Cardiac septum (tissue), 1 donor: ENCODE measurements around the gene ZNF326. TPM values are rescaled to one million over a fixed set of nuclear protein-coding genes. Genes with fewer than 3 reads are reported as not detected.
"Not testable (repeated sequence)": the region's sequence is repeated elsewhere in the genome, so short reads cannot be mapped to it uniquely, and the experiment has no call there.

ENCODE experiments used
- DNase-seq: peaks from one replicate; pipeline ENCODE4 v3.0.0-alpha.2; 2020; ENCODE audit warnings: low spot score
- intact Hi-C: fragments of 100-400 bp; cut with DNase I; formaldehyde crosslinking; loops from one replicate; pipeline ENCODE4 v1.14.0; 2022
- total RNA-seq: library from RNA; stranded (reverse); fragmentation: NEBNext Ultra II Directional; extraction: Animal tissue kit (Norgen Biotek cat#: 25700); gene quantifications from one replicate; pipeline ENCODE4 v1.2.1, GENCODE V29; 2021
- donor health status: DM: no; HTN: no; CAD: no.

Gene ZNF326
- total RNA-seq, 1 donor from 2014 or later, result 14.0 TPM

DNA sequence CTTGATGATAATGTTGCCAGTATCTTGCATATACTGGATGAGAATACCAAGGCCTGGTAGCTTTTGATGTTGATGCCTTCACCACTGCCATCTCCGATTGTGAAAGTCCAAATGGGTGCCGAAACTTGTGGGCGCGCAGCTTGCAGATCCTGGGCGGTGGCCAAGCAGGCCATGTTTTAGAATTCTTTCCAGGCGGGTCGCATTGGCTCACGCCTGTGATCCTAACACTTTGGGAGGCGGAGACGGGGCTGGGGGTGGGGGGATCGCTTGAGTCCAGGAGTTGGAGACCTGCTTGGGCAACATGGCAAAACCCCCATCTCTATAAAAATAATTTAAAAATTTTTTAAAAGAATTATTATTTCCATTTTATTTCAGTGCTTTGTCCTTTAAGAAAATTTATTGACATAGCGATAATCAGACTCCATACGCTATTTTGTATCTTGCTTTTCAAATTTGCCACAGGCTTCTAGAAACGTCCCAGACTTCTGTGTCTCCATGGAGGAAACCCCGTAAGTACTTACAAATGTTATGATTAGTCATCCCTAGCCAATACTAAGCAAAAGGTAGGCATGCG lies 592 bp upstream of the ZNF326 start:
- intact Hi-C loops, result loop anchor here (10.0 kb wide), 1 partner anchor 360 kb away; the partner anchor contains the start of gene LRRC8C
- no peak for DNase-seq

DNA sequence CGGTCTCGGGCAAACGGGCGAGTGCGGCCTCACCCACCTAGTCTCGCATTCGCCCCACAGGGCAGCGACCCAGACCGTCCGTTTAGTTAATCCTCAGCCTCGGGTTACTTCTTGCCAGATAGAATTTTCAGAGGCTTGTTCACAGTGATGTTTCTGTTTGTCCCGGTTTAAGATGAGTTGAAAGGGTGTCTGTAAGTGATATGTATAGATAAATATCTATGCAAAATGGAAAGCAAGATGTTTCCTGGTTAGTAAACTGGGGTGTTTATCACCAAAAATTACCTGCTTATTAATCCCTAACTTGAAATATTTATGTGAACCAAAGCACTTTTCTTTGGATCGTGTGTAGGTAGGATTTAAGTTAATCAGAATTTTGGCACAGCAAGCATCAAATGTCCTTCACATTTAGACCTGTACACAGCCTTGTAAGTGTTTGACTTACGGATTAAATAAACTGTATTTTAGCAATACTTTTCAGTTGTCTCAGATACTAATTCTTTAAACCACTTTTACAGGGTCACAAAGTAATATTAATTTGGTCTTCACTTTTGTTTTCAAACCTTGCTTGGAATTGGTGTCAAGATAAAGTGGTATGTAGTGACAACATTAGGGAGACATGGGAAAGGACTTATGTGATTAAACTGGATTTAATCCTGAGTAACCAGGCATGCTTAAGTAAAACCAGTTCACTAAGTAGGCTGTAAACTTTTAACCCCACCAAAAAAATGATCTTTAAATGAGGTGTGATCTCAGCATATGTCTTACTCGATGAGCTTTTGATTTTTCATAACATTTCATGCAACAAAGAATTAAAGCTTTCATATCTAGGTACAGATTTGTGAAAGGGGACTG lies 914 bp downstream of the ZNF326 start:
- no peak for DNase-seq
- intact Hi-C loops, result loop anchor here (1.0 to 10.0 kb wide), 2 partner anchors 175 to 361 kb away; partner anchors contain the start of genes LRRC8C and LRRC8D

- no peak for DNase-seq
- intact Hi-C loops, result loop anchor here (10.0 kb wide), 1 partner anchor 362 kb away; the partner anchor contains the start of gene LRRC8C
These were observed 1.7 kb downstream of the ZNF326 start for GRCh38 chr1:89996450-89997110.

- DNase-seq, result not testable (repeated sequence)
- intact Hi-C loops, result loop anchor here (10.0 kb wide), 1 partner anchor 362 kb away; the partner anchor contains the start of gene LRRC8C
These were observed 2.2 kb downstream of the ZNF326 start for GRCh38 chr1:89997152-89997551.

- DNase-seq, result no peak
- intact Hi-C loops, result loop anchor here (10.0 kb wide), 1 partner anchor 364 kb away; the partner anchor contains the start of gene LRRC8C
These were observed 3.4 kb downstream of the ZNF326 start for GRCh38 chr1:89998306-89998705.

DNA sequence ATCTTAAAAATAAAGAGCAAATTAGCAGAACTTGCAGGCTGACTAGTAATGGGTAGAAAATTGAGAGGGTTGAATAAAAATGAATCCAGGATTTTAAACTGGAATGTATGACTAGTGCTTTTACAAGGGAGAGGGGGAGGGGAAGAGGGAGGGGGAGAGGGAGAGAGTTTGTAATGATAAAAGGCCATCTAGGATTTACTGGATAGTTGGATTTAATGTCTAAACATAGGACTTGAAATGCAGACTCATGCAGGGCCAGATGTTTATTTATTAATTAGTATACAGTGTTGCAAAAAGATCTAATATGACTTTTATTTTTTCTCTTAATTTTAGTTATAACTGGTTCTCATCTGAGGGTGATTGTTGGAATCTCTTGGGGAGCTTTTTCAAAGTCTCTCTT lies 4.3 kb downstream of the ZNF326 start:
- intact Hi-C loops, result loop anchor here (10.0 kb wide), 1 partner anchor 364 kb away; the partner anchor contains the start of gene LRRC8C
- no peak for DNase-seq

- no peak for DNase-seq
- intact Hi-C loops, result loop anchor here (10.0 kb wide), 1 partner anchor 365 kb away; the partner anchor contains the start of gene LRRC8C
These were observed 4.7 kb downstream of the ZNF326 start for GRCh38 chr1:89999628-90000027.

GRCh38 chr1:90000934-90001676 lies 6.2 kb downstream of the ZNF326 start:
- no peak for DNase-seq
- intact Hi-C loops, result no loop called here

GRCh38 chr1:90007979-90008404 lies 13.1 kb downstream of the ZNF326 start:
- no peak for DNase-seq
- intact Hi-C loops, result no loop called here

DNA sequence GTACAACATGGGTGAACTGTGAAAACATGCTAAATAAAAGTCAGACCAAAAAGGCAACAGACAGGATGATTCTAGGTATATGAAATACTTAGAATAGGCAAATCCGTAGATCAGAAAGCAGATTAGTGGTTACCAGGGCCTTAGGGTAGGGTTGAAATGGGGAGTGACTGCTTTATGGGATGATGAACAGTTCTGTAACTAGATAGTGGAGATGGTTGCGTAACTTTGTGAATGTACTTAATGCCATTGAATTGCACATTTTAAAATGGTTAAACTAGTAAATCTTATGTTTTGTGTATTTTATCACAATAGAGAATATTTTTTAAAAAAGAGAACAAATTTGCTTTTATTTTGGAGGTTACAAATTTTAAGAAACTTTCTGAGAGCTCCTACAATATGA lies 17.4 kb downstream of the ZNF326 start:
- DNase-seq, result no peak
- intact Hi-C loops, result no loop called here

DNA sequence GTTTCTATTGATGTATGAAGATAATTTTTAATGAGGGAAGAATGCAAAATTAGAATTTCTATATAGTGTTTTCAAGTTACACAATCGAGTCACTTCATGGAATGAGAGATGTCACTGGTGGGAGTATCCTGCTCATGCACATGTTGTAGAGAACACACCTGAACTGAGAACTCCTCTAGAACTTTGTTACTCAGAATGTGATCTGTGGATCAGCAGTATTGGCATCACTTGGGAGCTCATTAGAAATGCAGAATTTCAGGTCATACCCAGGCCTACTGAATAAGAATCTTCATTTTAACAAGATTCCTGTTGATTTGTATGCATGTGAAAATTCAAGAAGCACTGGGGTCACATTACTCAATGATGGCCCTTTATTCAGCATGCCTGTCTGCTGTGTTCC lies 28.8 kb downstream of the ZNF326 start:
- intact Hi-C loops, result no loop called here
- DNase-seq, result no peak

DNA sequence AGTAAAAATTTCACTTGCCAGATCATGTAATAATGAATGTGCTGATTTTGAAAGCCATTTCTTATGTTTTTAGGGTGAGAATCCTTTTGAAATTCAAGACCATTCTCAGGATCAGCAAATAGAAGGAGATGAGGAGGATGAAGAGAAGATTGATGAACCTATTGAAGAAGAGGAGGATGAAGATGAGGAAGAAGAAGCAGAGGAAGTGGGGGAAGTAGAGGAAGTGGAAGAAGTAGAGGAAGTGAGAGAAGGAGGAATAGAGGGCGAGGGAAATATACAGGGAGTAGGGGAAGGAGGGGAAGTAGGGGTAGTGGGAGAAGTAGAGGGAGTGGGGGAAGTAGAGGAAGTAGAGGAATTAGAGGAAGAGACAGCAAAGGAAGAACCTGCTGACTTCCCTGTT lies 32.4 kb downstream of the ZNF326 start:
- intact Hi-C loops, result no loop called here
- no peak for DNase-seq

DNA sequence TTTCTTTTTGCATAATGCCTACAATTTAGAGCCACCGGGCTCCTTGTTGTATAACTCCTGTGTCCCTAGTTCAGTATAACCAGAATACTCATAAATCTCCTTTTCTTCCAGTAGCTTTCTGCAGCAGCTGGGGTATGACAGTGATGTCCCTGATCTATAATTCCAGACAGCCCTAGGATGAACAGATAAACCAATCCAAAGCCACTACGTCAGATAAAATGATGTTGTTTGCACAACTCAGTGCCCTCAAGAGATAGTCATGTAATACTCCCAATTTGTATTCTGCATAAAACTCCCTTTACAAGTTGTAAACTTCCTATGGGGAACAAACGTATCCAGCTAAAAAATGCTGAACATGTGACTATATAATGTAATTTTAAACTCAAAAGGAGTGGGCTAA lies 44.7 kb downstream of the ZNF326 start:
- DNase-seq, result no peak
- intact Hi-C loops, result no loop called here

DNA sequence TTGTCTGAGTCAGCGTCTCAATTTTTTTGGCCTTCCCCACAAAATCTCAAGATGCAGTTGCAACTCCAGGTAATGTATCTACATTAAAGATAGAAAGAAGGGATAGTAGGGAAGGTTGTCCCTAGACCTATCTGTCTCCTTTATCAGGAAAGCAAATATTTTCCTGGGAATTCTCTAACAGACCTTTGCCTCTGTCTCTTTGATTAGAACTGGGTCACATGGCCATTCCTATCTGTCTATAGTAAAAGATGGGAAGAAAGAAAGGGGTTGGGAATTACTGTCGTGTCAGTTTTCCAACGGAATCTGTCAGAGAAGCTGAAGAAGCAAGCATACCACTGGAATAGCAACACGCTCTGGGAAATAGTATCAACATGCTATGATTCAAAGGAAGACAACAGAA lies 48.7 kb downstream of the ZNF326 start:
- no peak for DNase-seq
- intact Hi-C loops, result no loop called here

- intact Hi-C loops, result no loop called here
- DNase-seq, result no peak
These were observed 49.4 kb downstream of the ZNF326 start for GRCh38 chr1:90044346-90044745.

DNA sequence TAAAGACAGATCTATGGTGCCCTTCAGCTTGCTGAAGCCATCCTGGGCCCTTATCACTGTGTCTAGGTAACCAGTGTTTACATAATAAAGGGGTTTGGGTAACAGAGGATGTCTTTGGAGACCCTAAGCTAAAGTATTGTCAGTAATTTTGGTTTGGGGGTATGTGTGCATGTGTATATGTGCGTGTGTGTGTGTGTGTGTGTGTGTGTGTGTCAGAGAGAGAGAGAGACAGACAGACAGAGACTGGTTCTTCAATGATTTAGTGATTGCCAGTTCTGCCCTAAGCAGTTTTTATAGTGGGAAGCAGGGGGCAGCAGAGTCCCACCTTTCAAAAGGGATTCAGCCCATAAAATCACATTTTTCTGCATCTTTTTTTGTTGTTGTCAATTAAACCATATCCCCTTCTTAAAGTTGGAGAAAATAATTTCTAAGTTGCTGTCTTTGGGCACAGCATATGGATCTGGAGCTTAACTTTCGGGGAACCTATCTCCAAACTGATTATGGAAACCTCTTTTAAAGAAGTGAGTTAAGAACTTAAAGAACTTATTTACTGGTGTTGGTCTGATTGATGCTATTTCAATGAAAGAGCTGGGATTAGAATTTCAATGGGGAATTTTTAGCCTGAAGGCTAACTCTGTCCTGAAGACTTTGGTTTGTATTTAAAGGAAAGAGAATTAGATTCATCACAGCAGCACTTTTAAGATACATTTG lies 51.1 kb downstream of the ZNF326 start:
- no peak for DNase-seq
- intact Hi-C loops, result no loop called here

DNA sequence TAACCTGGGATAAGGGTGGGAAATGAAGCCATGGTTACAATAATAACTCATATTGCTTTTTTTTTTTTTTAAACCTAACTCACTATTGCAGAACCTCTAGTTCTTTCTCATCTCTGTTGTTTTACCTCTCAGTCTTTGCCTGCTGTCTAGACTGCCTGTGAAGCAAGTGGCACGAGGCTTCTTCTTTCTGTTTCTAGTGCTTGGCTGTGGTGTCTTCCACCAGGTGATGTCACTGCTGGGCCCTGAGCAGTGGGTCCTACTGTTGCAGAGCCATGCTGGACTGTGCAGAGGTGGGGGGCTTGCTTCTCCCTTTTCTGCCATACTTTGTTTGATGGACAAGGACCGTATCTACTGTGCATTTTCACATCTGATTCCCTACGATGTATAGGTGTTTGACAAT lies 51.7 kb downstream of the ZNF326 start:
- no peak for DNase-seq
- intact Hi-C loops, result no loop called here

GRCh38 chr1:90048043-90048442 lies 53.1 kb downstream of the ZNF326 start:
- DNase-seq, result no peak
- intact Hi-C loops, result no loop called here
